Activated naive CD4-positive, alpha-beta T cell treated with anti-CD3 and anti-CD28 coated beads, Interleukin-2, amount 50 U/mL, for 72 hours (primary cell): Measurements from ENCODE around the gene EVA1C. TPM values are rescaled to one million over a fixed set of nuclear protein-coding genes. Genes with fewer than 3 reads are reported as not detected.
"Not testable (repeated sequence)": the region's sequence is repeated elsewhere in the genome, so short reads cannot be mapped to it uniquely, and the experiment has no call there.

Experiments
- ATAC-seq, 2 donors: fragments of 150-1000 bp; cut with Tn5 transposase; 2 replicates each; pipeline ENCODE4 v1.10.0; 2021; ENCODE audit warnings: mild to moderate bottlenecking in 2 of 2, moderate library complexity in 2 of 2
- DNase-seq, 2 donors: peaks; one replicate each; pipeline ENCODE4 v3.0.0; 2021 to 2022; ENCODE audit warnings: low spot score in 2 of 2
- H3K27ac Mint-ChIP-seq, 2 donors: one replicate each; pipeline ENCODE4 v1.8.0; 2022; ENCODE audit warnings: mild to moderate bottlenecking in 2 of 2, mixed read lengths in 2 of 2
- H3K36me3 Mint-ChIP-seq, 2 donors: one replicate each; pipeline ENCODE4 v1.8.0; 2022; ENCODE audit warnings: mixed read lengths in 2 of 2
- H3K9me3 Mint-ChIP-seq, 2 donors: one replicate each; pipeline ENCODE4 v1.8.0; 2022; ENCODE audit warnings: mixed read lengths in 2 of 2
- total RNA-seq, 2 donors: library from RNA; stranded (reverse); gene quantifications; one replicate each; pipeline ENCODE4 v1.2.3, GENCODE V29; 2022

The EVA1C gene
- total RNA-seq, 2 donors from 2014 or later: 7.8 to 15.2 TPM

- no peak for ATAC-seq
- peak overlapping the region in 1 of 2 donors; percentile 48 for H3K27ac Mint-ChIP-seq
- H3K36me3 Mint-ChIP-seq: peaks cover 0 to 9% of the 10 kb centered on the region in 2 donors
- no peaks in the 10 kb centered on the region for H3K9me3 Mint-ChIP-seq
- no peak for DNase-seq
Measured at GRCh38 chr21:32413697-32414578, 1.4 kb downstream of the EVA1C start.

- no peak for ATAC-seq
- Mint-ChIP-seq H3K27ac (no peak overlapping the region), H3K9me3 (no peaks in the 10 kb centered on the region), H3K36me3 (peaks cover 0 to 9% of the 10 kb centered on the region in 2 donors)
- DNase-seq: no peak
Measured at GRCh38 chr21:32414579-32415358, 2.3 kb downstream of the EVA1C start.

- Mint-ChIP-seq H3K9me3 (no peaks in the 10 kb centered on the region), H3K27ac (no peak overlapping the region), H3K36me3 (peaks cover 0 to 9% of the 10 kb centered on the region in 2 donors)
- no peak for ATAC-seq
- no peak for DNase-seq
Measured at GRCh38 chr21:32415451-32416398, 3.2 kb downstream of the EVA1C start.

GRCh38 chr21:32418146-32418545 lies 5.6 kb downstream of the EVA1C start:
- Mint-ChIP-seq H3K9me3 (no peaks in the 10 kb centered on the region), H3K27ac (no peak overlapping the region), H3K36me3 (no peaks in the 10 kb centered on the region)
- ATAC-seq (no peak), DNase-seq (no peak)

GRCh38 chr21:32422064-32422463 lies 9.6 kb downstream of the EVA1C start:
- H3K36me3 Mint-ChIP-seq: no peaks in the 10 kb centered on the region
- H3K9me3 Mint-ChIP-seq: no peaks in the 10 kb centered on the region
- DNase-seq: no peak
- no peak for ATAC-seq
- H3K27ac Mint-ChIP-seq: no peak overlapping the region

- Mint-ChIP-seq H3K9me3 (no peaks in the 10 kb centered on the region), H3K27ac (no peak overlapping the region), H3K36me3 (no peaks in the 10 kb centered on the region)
- ATAC-seq (no peak), DNase-seq (no peak)
Measured at GRCh38 chr21:32423320-32424190, 11.0 kb downstream of the EVA1C start.

- H3K27ac Mint-ChIP-seq: no peak overlapping the region
- no peak for DNase-seq
- no peaks in the 10 kb centered on the region for H3K36me3 Mint-ChIP-seq
- ATAC-seq: no peak
- no peaks in the 10 kb centered on the region for H3K9me3 Mint-ChIP-seq
Measured at GRCh38 chr21:32424191-32424535, 11.7 kb downstream of the EVA1C start.

- no peak for DNase-seq
- no peak for ATAC-seq
- H3K27ac Mint-ChIP-seq: no peak overlapping the region
- H3K36me3 Mint-ChIP-seq: no peaks in the 10 kb centered on the region
- no peaks in the 10 kb centered on the region for H3K9me3 Mint-ChIP-seq
Measured at GRCh38 chr21:32424674-32425073, 12.2 kb downstream of the EVA1C start.

- ATAC-seq (no peak), DNase-seq (no peak)
- Mint-ChIP-seq H3K9me3 (peaks cover 0 to 5% of the 10 kb centered on the region in 2 donors), H3K36me3 (peaks cover 0 to 6% of the 10 kb centered on the region in 2 donors), H3K27ac (no peak overlapping the region)
Measured at GRCh38 chr21:32425628-32426027, 13.1 kb downstream of the EVA1C start.

- Mint-ChIP-seq H3K27ac (no peak overlapping the region), H3K9me3 (peaks cover 0 to 5% of the 10 kb centered on the region in 2 donors), H3K36me3 (peaks cover 0 to 7% of the 10 kb centered on the region in 2 donors)
- no peak for DNase-seq
- no peak for ATAC-seq
Measured at GRCh38 chr21:32426066-32426465, 13.6 kb downstream of the EVA1C start.

GRCh38 chr21:32426592-32427051 lies 14.1 kb downstream of the EVA1C start:
- ATAC-seq (no peak), DNase-seq (no peak)
- peaks cover 0 to 5% of the 10 kb centered on the region in 2 donors for H3K9me3 Mint-ChIP-seq
- H3K36me3 Mint-ChIP-seq: peaks cover 0 to 7% of the 10 kb centered on the region in 2 donors
- no peak overlapping the region for H3K27ac Mint-ChIP-seq

- H3K27ac Mint-ChIP-seq: no peak overlapping the region
- H3K9me3 Mint-ChIP-seq: peaks cover 0 to 5% of the 10 kb centered on the region in 2 donors
- peaks cover 0 to 7% of the 10 kb centered on the region in 2 donors for H3K36me3 Mint-ChIP-seq
- no peak for DNase-seq
- ATAC-seq: no peak
Measured at GRCh38 chr21:32427958-32428623, 15.6 kb downstream of the EVA1C start.

- H3K9me3 Mint-ChIP-seq, H3K36me3 Mint-ChIP-seq, ATAC-seq, DNase-seq, H3K27ac Mint-ChIP-seq: not testable (repeated sequence)
Measured at GRCh38 chr21:32432982-32433660, 20.6 kb downstream of the EVA1C start.

GRCh38 chr21:32437729-32438128 lies 25.2 kb downstream of the EVA1C start:
- Mint-ChIP-seq H3K36me3 (peaks cover 0 to 19% of the 10 kb centered on the region in 2 donors), H3K27ac (peak overlapping the region in 1 of 2 donors; percentile 72), H3K9me3 (no peaks in the 10 kb centered on the region)
- DNase-seq (no peak), ATAC-seq (no peak)
